Upper lobe of left lung (tissue), 6 donors: ENCODE data around the gene PER2. TPM values are rescaled to one million over a fixed set of nuclear protein-coding genes. Genes with fewer than 3 reads are reported as not detected.

Source experiments
- ATAC-seq, 2 donors: fragments of 200-7000 bp; cut with Tn5 transposase; one replicate each; pipeline ENCODE4 v1.9.1; 2022; ENCODE audit warnings: mild to moderate bottlenecking in 2 of 2, moderate library complexity in 2 of 2; ENCODE audit not compliant: low FRiP score in 2 of 2
- DNase-seq, 2 donors: peaks; one replicate each; pipeline ENCODE4 v3.0.0-alpha.2; 2019 to 2020
- H3K27ac ChIP-seq, 4 donors: fragments of 200-600 bp; sonication (generic); one replicate each; pipeline ENCODE4 v1.5.1; 2016 to 2019
- H3K27me3 ChIP-seq, 4 donors: fragments of 200-600 bp; sonication (generic); one replicate each; pipeline ENCODE4 v1.5.1; 2017 to 2019
- H3K36me3 ChIP-seq, 4 donors: fragments of 200-600 bp; sonication (generic); one replicate each; pipeline ENCODE4 v1.5.1; 2016 to 2019
- H3K4me1 ChIP-seq, 4 donors: fragments of 200-600 bp; sonication (generic); one replicate each; pipeline ENCODE4 v1.5.1; 2018 to 2019
- H3K4me3 ChIP-seq, 4 donors: fragments of 200-600 bp; sonication (generic); one replicate each; pipeline ENCODE4 v1.5.1; 2017 to 2019; ENCODE audit warnings: mild to moderate bottlenecking in 2 of 4, moderate library complexity in 1 of 4
- H3K9me3 ChIP-seq, 4 donors: fragments of 200-600 bp; sonication (generic); one replicate each; pipeline ENCODE4 v1.5.1; 2018 to 2019
- EP300 ChIP-seq, 4 donors: sonication (generic); formaldehyde crosslinking; IDR thresholded peaks; one replicate each; pipeline ENCODE4 v1.5.1; 2017; ENCODE audit warnings: antibody characterized with exemption in 4 of 4, control low read depth in 2 of 4
- POLR2A ChIP-seq, 4 donors: fragments of 450-650 bp; IDR thresholded peaks; one replicate each; pipeline ENCODE4 v1.5.1; 2016 to 2017; ENCODE audit warnings: antibody characterized with exemption in 4 of 4, mild to moderate bottlenecking in 2 of 4
- POLR2AphosphoS5 ChIP-seq, 2 donors: sonication (generic); formaldehyde crosslinking; IDR thresholded peaks; one replicate each; pipeline ENCODE4 v1.5.1; 2017; ENCODE audit warnings: antibody characterized with exemption in 2 of 2
- WGBS, 2 donors: methylation state at CpG; one replicate each; pipeline ENCODE4 v1.1.5; 2017 to 2018; 5-methylcytosine and 5-hydroxymethylcytosine counted together
- total RNA-seq, 6 donors: library from RNA; depleted of rRNA in 4 of 6; stranded (reverse); fragments of >200 nt in 4 of 6; gene quantifications; one replicate each; pipeline versions ENCODE4 v1.1.0 to v1.2.1, GENCODE V29; 2016 to 2021
- TF ChIP-seq, protein P1 (sequence below), 6 experiments: fragments of 450-650 bp in 4 of 6; fragments of 200-600 bp in 2 of 6; sonication (generic) in 2 of 6; IDR thresholded peaks; one replicate each; pipeline ENCODE4 v1.5.1; 2016 to 2019; ENCODE audit warnings: antibody characterized with exemption in 6 of 6
- donor health status: DM: no; HTN: no; CAD: no; lungs with moderate emphysema.
- donor health status: DM: no; HTN: yes; CAD: no; lungs with severe emphysema.

PER2 gene
- total RNA-seq, 6 donors from 2014 or later, result 12.9 to 28.7 (median 18.1) TPM

DNA sequence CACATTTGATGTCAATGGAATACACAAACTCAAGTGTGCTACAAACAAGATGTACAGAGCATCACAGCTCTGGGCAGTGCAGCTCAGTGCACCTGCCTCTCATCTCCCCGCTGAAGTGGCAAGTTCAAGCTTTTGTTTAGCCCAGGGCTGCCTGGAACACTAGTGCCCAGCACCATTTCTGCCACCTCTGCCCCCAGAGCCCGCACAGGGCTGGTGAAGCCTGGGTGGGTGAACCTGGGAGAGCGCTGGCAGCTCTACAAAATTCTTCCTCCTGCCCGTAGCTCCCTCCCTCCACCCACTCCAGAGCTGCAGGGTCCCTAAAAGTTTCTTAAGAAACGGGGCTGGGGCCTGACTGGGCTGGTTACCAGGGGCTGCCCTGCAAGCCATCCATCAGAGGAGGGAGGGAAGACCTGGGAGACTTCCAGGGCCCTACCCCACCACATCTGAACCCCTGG is 50.1 kb downstream of the PER2 start:
- TF ChIP-seq POLR2A (IDR thresholded peaks at IDR 0.05) (no peak), POLR2AphosphoS5 (IDR thresholded peaks at IDR 0.05) (no peak), EP300 (IDR thresholded peaks at IDR 0.05) (no peak)
- TF ChIP-seq, protein P1, sequence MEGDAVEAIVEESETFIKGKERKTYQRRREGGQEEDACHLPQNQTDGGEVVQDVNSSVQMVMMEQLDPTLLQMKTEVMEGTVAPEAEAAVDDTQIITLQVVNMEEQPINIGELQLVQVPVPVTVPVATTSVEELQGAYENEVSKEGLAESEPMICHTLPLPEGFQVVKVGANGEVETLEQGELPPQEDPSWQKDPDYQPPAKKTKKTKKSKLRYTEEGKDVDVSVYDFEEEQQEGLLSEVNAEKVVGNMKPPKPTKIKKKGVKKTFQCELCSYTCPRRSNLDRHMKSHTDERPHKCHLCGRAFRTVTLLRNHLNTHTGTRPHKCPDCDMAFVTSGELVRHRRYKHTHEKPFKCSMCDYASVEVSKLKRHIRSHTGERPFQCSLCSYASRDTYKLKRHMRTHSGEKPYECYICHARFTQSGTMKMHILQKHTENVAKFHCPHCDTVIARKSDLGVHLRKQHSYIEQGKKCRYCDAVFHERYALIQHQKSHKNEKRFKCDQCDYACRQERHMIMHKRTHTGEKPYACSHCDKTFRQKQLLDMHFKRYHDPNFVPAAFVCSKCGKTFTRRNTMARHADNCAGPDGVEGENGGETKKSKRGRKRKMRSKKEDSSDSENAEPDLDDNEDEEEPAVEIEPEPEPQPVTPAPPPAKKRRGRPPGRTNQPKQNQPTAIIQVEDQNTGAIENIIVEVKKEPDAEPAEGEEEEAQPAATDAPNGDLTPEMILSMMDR (IDR thresholded peaks at IDR 0.05), result no peak
- H3K4me1 ChIP-seq, result peaks cover 16 to 35% (median 22%) of the 10 kb centered on the region in 4 donors
- DNase-seq, result peak in 1 of 2 donors; percentile 14
- no peak for ATAC-seq
- H3K36me3 ChIP-seq, result no peaks in the 10 kb centered on the region
- H3K4me3 ChIP-seq, result no peak overlapping the region
- H3K27me3 ChIP-seq, result peaks cover 0 to 12% (median 4%) of the 10 kb centered on the region in 4 donors
- H3K27ac ChIP-seq, result no peak overlapping the region
- 75 to 87% methylated on average over 2 to 5 of the region's 5 CpGs for WGBS, 2 donors
- H3K9me3 ChIP-seq, result no peaks in the 10 kb centered on the region

DNA sequence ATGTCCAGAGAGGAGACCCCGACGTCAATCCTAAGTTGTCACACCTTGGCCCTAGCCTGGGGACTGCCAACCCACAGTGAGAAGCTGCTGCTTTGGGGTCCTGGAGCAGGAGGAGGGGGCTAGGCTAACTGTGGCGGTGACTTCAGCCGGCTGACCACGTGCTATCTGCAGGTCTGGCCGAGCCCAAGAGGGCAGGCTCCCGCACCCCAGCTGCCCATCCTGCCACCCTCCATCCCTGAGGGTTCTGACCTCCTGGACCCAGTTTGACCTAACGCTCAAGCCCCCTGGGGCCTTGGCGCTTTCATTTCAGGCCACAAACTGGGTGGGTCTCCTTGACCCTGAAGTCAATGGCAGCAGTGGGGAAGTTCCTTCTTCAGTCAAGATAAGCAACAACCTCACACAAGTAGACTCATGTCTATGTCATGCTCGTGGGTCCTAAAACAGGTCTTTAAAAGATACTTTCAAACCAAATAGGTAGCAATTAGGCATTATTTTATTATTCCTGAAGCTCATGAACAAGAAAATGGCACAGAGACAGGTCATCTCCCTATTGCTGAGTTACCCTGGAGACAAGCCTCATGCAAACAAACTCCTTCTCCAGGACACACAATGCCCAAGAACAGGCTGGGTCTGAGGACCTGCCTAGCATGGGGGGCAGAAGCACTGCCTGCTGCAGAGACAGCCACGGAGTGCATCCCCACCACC is 50.8 kb downstream of the PER2 start:
- DNase-seq (peak in 1 of 2 donors; percentile 15), ATAC-seq (no peak)
- WGBS, 2 donors, result 87 to 89% methylated on average over 7 to 11 of the region's 11 CpGs
- Histone ChIP-seq H3K27me3 (peaks cover 0 to 12% (median 4%) of the 10 kb centered on the region in 4 donors), H3K36me3 (no peaks in the 10 kb centered on the region), H3K4me1 (peaks cover 16 to 35% (median 19%) of the 10 kb centered on the region in 4 donors), H3K27ac (no peak overlapping the region), H3K4me3 (no peak overlapping the region), H3K9me3 (no peaks in the 10 kb centered on the region)
- no peak for TF ChIP-seq EP300 (IDR thresholded peaks at IDR 0.05)
- TF ChIP-seq POLR2AphosphoS5 (IDR thresholded peaks at IDR 0.05), result no peak
- no peak for TF ChIP-seq POLR2A (IDR thresholded peaks at IDR 0.05)
- TF ChIP-seq, protein P1 (IDR thresholded peaks at IDR 0.05), result no peak

DNA sequence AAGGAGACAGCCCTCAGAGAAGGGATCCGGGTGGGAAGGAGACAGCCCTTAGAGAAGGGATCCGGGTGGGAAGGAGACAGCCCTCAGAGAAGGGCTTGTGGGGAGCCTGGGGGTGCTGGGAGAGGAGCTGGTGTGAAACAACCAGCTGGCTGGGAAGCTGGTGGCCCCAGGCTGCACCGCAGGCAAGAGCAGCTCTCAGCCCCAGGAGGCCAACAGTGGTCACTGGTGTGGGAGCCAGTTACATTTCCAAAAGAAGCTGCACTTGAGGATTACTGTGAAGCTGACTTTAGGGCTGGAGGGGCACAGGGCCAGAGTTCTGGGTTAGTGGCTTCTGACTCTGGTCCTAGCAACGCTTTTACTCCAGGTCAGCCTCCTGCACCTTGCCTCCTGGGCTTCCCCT is 51.8 kb downstream of the PER2 start:
- 77 to 93% methylated on average over 3 to 4 of the region's 4 CpGs for WGBS, 2 donors
- H3K4me1 ChIP-seq, result peaks cover 16 to 38% (median 19%) of the 10 kb centered on the region in 4 donors
- no peaks in the 10 kb centered on the region for H3K9me3 ChIP-seq
- H3K27me3 ChIP-seq, result peaks cover 0 to 12% (median 4%) of the 10 kb centered on the region in 4 donors
- H3K4me3 ChIP-seq, result no peak overlapping the region
- ATAC-seq, result no peak
- H3K36me3 ChIP-seq, result no peaks in the 10 kb centered on the region
- DNase-seq, result peak in 1 of 2 donors; percentile 12
- no peak for TF ChIP-seq POLR2AphosphoS5 (IDR thresholded peaks at IDR 0.05)
- TF ChIP-seq POLR2A (IDR thresholded peaks at IDR 0.05), result no peak
- TF ChIP-seq, protein P1 (IDR thresholded peaks at IDR 0.05), result no peak
- TF ChIP-seq EP300 (IDR thresholded peaks at IDR 0.05), result no peak
- H3K27ac ChIP-seq, result no peak overlapping the region

DNA sequence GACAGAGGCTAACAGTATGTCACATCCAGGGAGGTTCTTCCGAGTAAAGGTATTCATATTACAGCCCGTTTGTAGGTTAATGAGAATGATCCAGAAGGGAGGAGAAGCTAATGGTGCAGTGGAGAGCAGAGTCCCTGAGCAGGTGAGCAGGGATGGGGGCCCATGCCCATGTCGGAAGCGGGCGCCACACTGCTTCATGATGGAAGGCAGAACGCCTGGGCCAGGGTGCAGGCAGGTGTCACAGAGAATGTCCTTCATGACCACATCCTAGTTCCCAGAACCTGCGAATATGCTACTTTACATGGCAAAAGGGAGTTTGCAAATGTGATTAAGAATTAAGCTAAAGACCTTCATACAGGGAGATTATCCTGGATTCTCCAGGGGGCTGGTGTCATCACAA is 52.6 kb downstream of the PER2 start:
- WGBS, 2 donors, result 89 to 94% methylated on average over 7 of the region's 7 CpGs
- TF ChIP-seq, protein P1 (IDR thresholded peaks at IDR 0.05), result no peak
- TF ChIP-seq POLR2A (IDR thresholded peaks at IDR 0.05), result no peak

More for the DNA sequence above, 52.6 kb downstream of the PER2 start:
- H3K27me3 ChIP-seq, result peaks cover 0 to 12% (median 3%) of the 10 kb centered on the region in 4 donors
- ATAC-seq (no peak), DNase-seq (peak in 1 of 2 donors; percentile 18)
- H3K4me3 ChIP-seq, result no peak overlapping the region
- peaks cover 16 to 42% (median 21%) of the 10 kb centered on the region in 4 donors for H3K4me1 ChIP-seq
- no peak overlapping the region for H3K27ac ChIP-seq
- H3K9me3 ChIP-seq, result no peaks in the 10 kb centered on the region
- H3K36me3 ChIP-seq, result no peaks in the 10 kb centered on the region
